Muscle of leg (tissue), 16 donors: ENCODE results near the gene NFIX. TPM values are rescaled to one million over a fixed set of nuclear protein-coding genes. Genes with fewer than 3 reads are reported as not detected.

Experiments used
- DNase-seq: peaks from one replicate; pipeline ENCODE4 v3.0.0; 2013
- H3K27ac ChIP-seq: one replicate; pipeline ENCODE4 v1.5.1; 2013; ENCODE audit warnings: mild to moderate bottlenecking, low read length, control low read depth
- H3K27me3 ChIP-seq: one replicate; pipeline ENCODE4 v1.6.1; 2013; ENCODE audit warnings: low read length; ENCODE audit not compliant: control insufficient read depth, insufficient read depth
- H3K36me3 ChIP-seq: one replicate; pipeline ENCODE4 v1.6.1; 2013; ENCODE audit warnings: low read length; ENCODE audit not compliant: control insufficient read depth, insufficient read depth
- H3K4me1 ChIP-seq: one replicate; pipeline ENCODE4 v1.6.1; 2013; ENCODE audit warnings: low read length; ENCODE audit not compliant: control insufficient read depth, insufficient read depth
- H3K4me3 ChIP-seq: one replicate; pipeline ENCODE4 v1.5.1; 2013; ENCODE audit warnings: low read length, control low read depth
- H3K9me3 ChIP-seq: replicated peaks from 2 replicates; pipeline ENCODE4 v1.6.1; 2013; ENCODE audit warnings: low read depth, low read length; ENCODE audit not compliant: control insufficient read depth
- WGBS: methylation state at CpG from one replicate; pipeline ENCODE4 v1.1.5; 2013; ENCODE audit warnings: missing lambda C conversion rate; ENCODE audit not compliant: insufficient coverage; 5-methylcytosine and 5-hydroxymethylcytosine counted together
- long read RNA-seq, 11 donors: transcript quantifications; one replicate each; lab custom pipeline, GENCODE V29; 2026
- polyA plus RNA-seq, 8 donors: library from polyadenylated mRNA; unstranded; fragments of 120-200 nt; gene quantifications; one replicate each; pipeline versions ENCODE4 v1.2.1 to v1.2.3, GENCODE V29; 2013; ENCODE audit warnings: inconsistent platforms in 1 of 8, low replicate concordance in 1 of 8; ENCODE audit not compliant: insufficient read length in 8 of 8, insufficient read depth in 1 of 8
- total RNA-seq: library from RNA; stranded (reverse); fragments of 120-200 nt; gene quantifications from one replicate; pipeline ENCODE4 v1.2.4, GENCODE V29; 2013

Gene NFIX
- 38.1 TPM for total RNA-seq
- 100 to 1,000 TPM in 6 of 8 donors, 10 to 100 TPM in 2; 82.6 to 140 (median 113) TPM for polyA plus RNA-seq
- long read RNA-seq, donor 1, transcript NFIX-203 (10 exons, 3,143 nt): major isoform, 7 of 10 reads
- long read RNA-seq, donor 1, partial matches to known transcripts: 0 of 10 reads
- long read RNA-seq, donor 1, other reads (novel, unspliced or antisense): 0 of 10 reads
- long read RNA-seq, donor 2, partial matches to known transcripts: 0 of 1 reads
- long read RNA-seq, donor 2, other reads (novel, unspliced or antisense): 0 of 1 reads
- long read RNA-seq, donor 3, transcript NFIX-203 (10 exons, 3,143 nt): major isoform, 11 of 31 reads
- long read RNA-seq, donor 3, transcript NFIX-208 (9 exons, 1,537 nt): minor isoform, 5 of 31 reads
- long read RNA-seq, donor 3, partial matches to known transcripts: 6 of 31 reads
- long read RNA-seq, donor 3, other reads (novel, unspliced or antisense): 7 of 31 reads
- long read RNA-seq, donor 4, transcript NFIX-203 (10 exons, 3,143 nt): major isoform, 5 of 30 reads
- long read RNA-seq, donor 4, partial matches to known transcripts: 22 of 30 reads
- long read RNA-seq, donor 4, other reads (novel, unspliced or antisense): 0 of 30 reads
- long read RNA-seq, donor 5, transcript NFIX-208 (9 exons, 1,537 nt): minor isoform, 11 of 76 reads
- long read RNA-seq, donor 5, transcript NFIX-203 (10 exons, 3,143 nt): major isoform, 25 of 76 reads
- long read RNA-seq, donor 5, partial matches to known transcripts: 38 of 76 reads
- long read RNA-seq, donor 5, other reads (novel, unspliced or antisense): 0 of 76 reads
- long read RNA-seq, donor 6, transcript NFIX-203 (10 exons, 3,143 nt): major isoform, 6 of 15 reads
- long read RNA-seq, donor 6, partial matches to known transcripts: 5 of 15 reads
- long read RNA-seq, donor 6, other reads (novel, unspliced or antisense): 0 of 15 reads
- long read RNA-seq, donor 7, transcript NFIX-208 (9 exons, 1,537 nt): major isoform, 6 of 44 reads
- long read RNA-seq, donor 7, partial matches to known transcripts: 34 of 44 reads
- long read RNA-seq, donor 7, other reads (novel, unspliced or antisense): 0 of 44 reads
- long read RNA-seq, donor 8, partial matches to known transcripts: 19 of 23 reads
- long read RNA-seq, donor 8, other reads (novel, unspliced or antisense): 0 of 23 reads
- long read RNA-seq, donor 9, transcript NFIX-203 (10 exons, 3,143 nt): major isoform, 5 of 25 reads
- long read RNA-seq, donor 9, transcript NFIX-208 (9 exons, 1,537 nt): major isoform, 5 of 25 reads
- long read RNA-seq, donor 9, partial matches to known transcripts: 14 of 25 reads
- long read RNA-seq, donor 9, other reads (novel, unspliced or antisense): 0 of 25 reads
- long read RNA-seq, donor 10, transcript NFIX-208 (9 exons, 1,537 nt): major isoform, 6 of 49 reads
- long read RNA-seq, donor 10, transcript NFIX-203 (10 exons, 3,143 nt): minor isoform, 5 of 49 reads
- long read RNA-seq, donor 10, partial matches to known transcripts: 38 of 49 reads
- long read RNA-seq, donor 10, other reads (novel, unspliced or antisense): 0 of 49 reads
- long read RNA-seq, donor 11, transcript NFIX-208 (9 exons, 1,537 nt): minor isoform, 7 of 56 reads
- long read RNA-seq, donor 11, transcript NFIX-203 (10 exons, 3,143 nt): major isoform, 9 of 56 reads
- long read RNA-seq, donor 11, partial matches to known transcripts: 39 of 56 reads
- long read RNA-seq, donor 11, other reads (novel, unspliced or antisense): 0 of 56 reads

- 13% methylated on average over 58 of the region's 84 CpGs for WGBS
- Histone ChIP-seq H3K27me3 (peaks cover 4% of the 10 kb centered on the region), H3K9me3 (no peaks in the 10 kb centered on the region), H3K4me1 (peaks cover 37% of the 10 kb centered on the region), H3K4me3 (peak within 1 kb of the TSS; percentile 88), H3K36me3 (peaks cover 13% of the 10 kb centered on the region), H3K27ac (peak within 1 kb of the TSS; percentile 72)
- peak; percentile 91 for DNase-seq
Measured at GRCh38 chr19:12994701-12995595, at the start of gene NFIX. NFIX (plus strand) TSS chr19:12995475; CDS start chr19:12995838, 363 bp downstream.

DNA sequence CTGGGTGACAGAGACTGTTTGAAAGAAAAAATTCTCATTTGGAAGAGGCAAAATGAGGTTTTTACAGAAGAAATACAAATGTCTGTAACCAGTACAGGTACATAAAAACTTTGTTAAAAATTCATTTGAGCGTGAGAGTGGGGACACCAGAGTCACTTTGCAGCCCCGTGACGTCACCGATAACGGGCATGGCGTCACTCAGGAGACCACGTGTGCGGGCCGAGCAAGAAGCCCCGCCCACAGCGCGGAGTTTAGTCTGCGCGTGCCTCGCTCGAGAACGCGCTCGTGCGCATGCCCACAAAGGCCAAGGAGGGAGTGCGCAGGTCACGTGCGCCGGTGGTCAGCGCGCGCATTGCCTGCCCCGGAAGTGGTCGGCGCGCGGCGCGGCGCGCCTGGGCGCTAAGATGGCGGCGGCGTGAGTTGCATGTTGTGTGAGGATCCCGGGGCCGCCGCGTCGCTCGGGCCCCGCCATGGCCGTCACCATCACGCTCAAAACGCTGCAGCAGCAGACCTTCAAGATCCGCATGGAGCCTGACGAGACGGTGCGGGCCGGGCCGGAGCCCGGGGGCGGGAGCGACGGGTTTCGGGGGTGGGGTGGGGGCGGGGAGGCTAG lies 49.7 kb upstream of the NFIX start, which contains the start of gene RAD23A:
Gene RAD23A, plus strand, starts transcription at position 384 of the 613 bp plus-strand sequence. Its CDS starts 87 bp downstream, at position 471.
- peaks cover 54% of the 10 kb centered on the region for H3K4me1 ChIP-seq
- H3K36me3 ChIP-seq: peaks cover 83% of the 10 kb centered on the region
- no peaks in the 10 kb centered on the region for H3K9me3 ChIP-seq
- H3K27me3 ChIP-seq: no peaks in the 10 kb centered on the region
- WGBS: 1% methylated on average over 53 of the region's 62 CpGs
- DNase-seq: peak; percentile 99
- peak within 1 kb of the TSS; percentile 74 for H3K4me3 ChIP-seq
- H3K27ac ChIP-seq: peak within 1 kb of the TSS; percentile 95

GRCh38 chr19:12946092-12946721 lies 49.1 kb upstream of the NFIX start:
- DNase-seq: peak; percentile 90
- Histone ChIP-seq H3K27ac (peak overlapping the region; percentile 95), H3K4me1 (peaks cover 52% of the 10 kb centered on the region), H3K27me3 (no peaks in the 10 kb centered on the region), H3K36me3 (peaks cover 83% of the 10 kb centered on the region), H3K4me3 (peak overlapping the region; percentile 74), H3K9me3 (no peaks in the 10 kb centered on the region)
- 0% methylated on average over 31 of the region's 40 CpGs for WGBS

DNA sequence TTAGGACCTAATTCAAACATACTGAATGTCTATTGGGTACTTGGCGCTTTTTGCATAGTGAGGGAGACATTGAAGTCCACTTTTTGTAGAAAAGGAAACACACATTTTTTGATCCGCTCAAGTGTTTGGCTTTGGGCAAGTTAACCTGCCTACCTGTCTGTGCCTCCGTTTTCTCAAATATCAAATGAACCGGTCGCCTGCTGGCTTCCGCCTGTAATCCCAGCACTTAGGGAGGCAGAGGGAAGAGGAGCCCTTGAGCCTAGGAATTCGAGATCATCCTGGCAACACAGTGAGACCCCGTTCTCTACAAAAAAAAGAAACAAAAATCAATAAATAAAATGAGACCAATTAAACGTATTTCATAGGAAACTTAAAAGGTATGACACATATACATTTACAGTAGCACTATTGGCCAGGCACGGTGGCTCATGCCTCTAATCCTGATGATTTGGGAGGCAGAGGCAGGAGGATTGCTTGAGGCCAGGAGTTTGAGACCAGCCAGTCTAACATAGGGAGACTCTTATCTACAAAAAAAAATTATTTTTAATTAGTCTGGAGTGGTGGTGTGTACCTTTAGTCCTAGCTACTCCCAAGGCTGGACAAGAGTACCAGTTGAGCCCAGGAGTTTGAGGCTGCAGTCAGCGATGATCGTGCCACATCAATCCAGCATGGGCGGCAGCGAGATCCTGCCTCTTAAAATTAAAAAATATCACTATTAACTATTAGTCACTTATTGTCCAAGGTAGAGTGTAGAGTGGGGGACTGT lies 48.4 kb upstream of the NFIX start:
- Histone ChIP-seq H3K9me3 (no peaks in the 10 kb centered on the region), H3K4me1 (peaks cover 55% of the 10 kb centered on the region), H3K27ac (peak overlapping the region; percentile 95), H3K4me3 (peak overlapping the region; percentile 74), H3K27me3 (no peaks in the 10 kb centered on the region), H3K36me3 (peaks cover 83% of the 10 kb centered on the region)
- DNase-seq: no peak
- 40% methylated on average over 2 of the region's 14 CpGs for WGBS

DNA sequence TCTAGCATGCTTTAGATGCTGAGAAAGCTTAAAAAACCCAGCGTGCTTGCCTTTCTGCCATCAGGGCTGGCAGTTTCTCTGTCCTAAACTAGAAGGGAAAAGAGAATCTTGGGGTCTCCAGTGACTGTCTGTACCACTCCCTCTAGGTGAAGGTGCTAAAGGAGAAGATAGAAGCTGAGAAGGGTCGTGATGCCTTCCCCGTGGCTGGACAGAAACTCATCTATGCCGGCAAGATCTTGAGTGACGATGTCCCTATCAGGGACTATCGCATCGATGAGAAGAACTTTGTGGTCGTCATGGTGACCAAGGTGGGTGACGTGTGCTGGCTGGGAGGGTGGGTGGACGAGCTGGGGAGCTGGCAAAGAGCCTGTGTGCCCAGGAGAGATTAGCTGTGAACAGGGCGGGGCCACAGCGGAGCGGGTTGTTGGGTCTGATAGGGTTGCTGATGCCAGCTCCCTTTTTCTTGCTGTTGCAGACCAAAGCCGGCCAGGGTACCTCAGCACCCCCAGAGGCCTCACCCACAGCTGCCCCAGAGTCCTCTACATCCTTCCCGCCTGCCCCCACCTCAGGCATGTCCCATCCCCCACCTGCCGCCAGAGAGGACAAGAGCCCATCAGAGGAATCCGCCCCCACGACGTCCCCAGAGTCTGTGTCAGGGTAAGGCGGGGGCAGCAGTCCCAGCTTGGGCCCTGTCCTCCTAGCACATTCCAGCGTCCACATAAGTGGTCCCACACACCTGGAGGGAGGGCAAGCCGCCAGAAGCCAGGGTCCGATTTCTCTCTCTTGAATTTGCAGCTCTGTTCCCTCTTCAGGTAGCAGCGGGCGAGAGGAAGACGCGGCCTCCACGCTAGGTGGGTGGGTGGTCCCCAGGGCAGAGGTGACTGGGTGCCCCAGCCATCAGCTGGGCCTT lies 47.3 kb upstream of the NFIX start:
- Histone ChIP-seq H3K36me3 (peaks cover 80% of the 10 kb centered on the region), H3K27me3 (no peaks in the 10 kb centered on the region), H3K4me3 (no peak overlapping the region), H3K27ac (no peak overlapping the region), H3K4me1 (peaks cover 64% of the 10 kb centered on the region), H3K9me3 (no peaks in the 10 kb centered on the region)
- no peak for DNase-seq
- WGBS: 95% methylated on average over 17 of the region's 28 CpGs

- H3K4me1 ChIP-seq: peaks cover 66% of the 10 kb centered on the region
- peak overlapping the region; percentile 80 for H3K27ac ChIP-seq
- 90% methylated on average over 22 of the region's 30 CpGs for WGBS
Measured at GRCh38 chr19:12948612-12949362, 46.5 kb upstream of the NFIX start.

More at GRCh38 chr19:12948612-12949362, 46.5 kb upstream of the NFIX start:
- Histone ChIP-seq H3K27me3 (no peaks in the 10 kb centered on the region), H3K36me3 (peaks cover 77% of the 10 kb centered on the region), H3K9me3 (no peaks in the 10 kb centered on the region), H3K4me3 (no peak overlapping the region)
- no peak for DNase-seq
